Coronary artery (tissue), 2 donors: Measurements from ENCODE around the gene TSC22D4.

Experiments used
- DNase-seq: peaks from one replicate; pipeline ENCODE4 v3.0.0-alpha.2; 2017; ENCODE audit warnings: low spot score
- H3K27ac ChIP-seq, 2 donors: fragments of 200-600 bp; sonication (generic); one replicate each; pipeline ENCODE4 v1.5.1; 2016 to 2019
- H3K4me3 ChIP-seq: fragments of 200-600 bp; sonication (generic); 2 replicates; pipeline ENCODE4 v1.5.1; 2016; ENCODE audit warnings: mild to moderate bottlenecking, moderate library complexity
- CTCF ChIP-seq: fragments of 200-600 bp; sonication (generic); IDR thresholded peaks from one replicate; pipeline ENCODE4 v1.5.1; 2019; ENCODE audit warnings: antibody characterized with exemption

TSC22D4 gene

GRCh38 chr7:100438172-100438571 is 40.8 kb downstream of the TSC22D4 start:
- no peak overlapping the region for H3K27ac ChIP-seq
- no peak for TF ChIP-seq CTCF

GRCh38 chr7:100437150-100438100 is 41.6 kb downstream of the TSC22D4 start:
- no peak for TF ChIP-seq CTCF
- H3K4me3 ChIP-seq, result peak overlapping the region; percentile 96
- DNase-seq, result no peak
- peak overlapping the region in 1 of 2 donors; percentile 98 for H3K27ac ChIP-seq

More at GRCh38 chr7:100438172-100438571, 40.8 kb downstream of the TSC22D4 start:
- DNase-seq, result no peak
- H3K4me3 ChIP-seq, result no peak overlapping the region

GRCh38 chr7:100435401-100436304 is 43.4 kb downstream of the TSC22D4 start:
- peak overlapping the region; percentile 84 to 98 for H3K27ac ChIP-seq
- H3K4me3 ChIP-seq, result peak overlapping the region; percentile 96
- no peak for TF ChIP-seq CTCF
- DNase-seq, result no peak

GRCh38 chr7:100434297-100435144 is 44.5 kb downstream of the TSC22D4 start:
- TF ChIP-seq CTCF, result no peak
- H3K27ac ChIP-seq, result no peak overlapping the region
- DNase-seq, result no peak
- H3K4me3 ChIP-seq, result peak overlapping the region; percentile 96

- DNase-seq, result no peak
- H3K4me3 ChIP-seq, result no peak overlapping the region
- H3K27ac ChIP-seq, result no peak overlapping the region
- TF ChIP-seq CTCF, result no peak
Observed at GRCh38 chr7:100433592-100434296, 45.3 kb downstream of the TSC22D4 start.

- DNase-seq, result no peak
- H3K4me3 ChIP-seq, result no peak overlapping the region
- TF ChIP-seq CTCF, result no peak
- H3K27ac ChIP-seq, result no peak overlapping the region
Observed at GRCh38 chr7:100433276-100433591, 45.8 kb downstream of the TSC22D4 start.
